GM12878 (cell line): Measurements from ENCODE around the gene CYSTM1. TPM values are rescaled to one million over a fixed set of nuclear protein-coding genes. Genes with fewer than 3 reads are reported as not detected.

Experiments used
- ATAC-seq: fragments of 200-7000 bp; cut with Tn5 transposase; 3 replicates; pipeline ENCODE4 v1.9.1; 2020; ENCODE audit warnings: mild to moderate bottlenecking, moderate library complexity
- BruUV-seq: library from RNA; stranded (reverse); fragments of 400-500 nt; replicated peaks from 2 replicates; lab custom pipeline; 2021; lab: Mats Ljungman, UMichigan
- CTCF ChIA-PET: fragments of 300-600 bp; sonication (Branson Sonifier 250); formaldehyde crosslinking; extraction: SDS; loops from one replicate; lab custom pipeline; 2021; ENCODE audit warnings: inconsistent platforms; lab: Yijun Ruan, JAX
- POLR2A ChIA-PET: fragments of 350-600 bp; formaldehyde crosslinking; extraction: SDS; loops from one replicate; lab custom pipeline; 2021; ENCODE audit warnings: inconsistent platforms; lab: Charles Lee
- RAD21 ChIA-PET: fragments of 300-600 bp; sonication (Branson Sonifier 250); formaldehyde crosslinking; loops from one replicate; lab custom pipeline; 2023; ENCODE audit warnings: antibody characterized with exemption; ENCODE audit not compliant: unreplicated experiment; lab: Charles Lee
- SMC1A ChIA-PET: fragments of 300-600 bp; sonication (Branson Sonifier 250); formaldehyde crosslinking; loops from one replicate; lab custom pipeline; 2023; ENCODE audit not compliant: unreplicated experiment, uncharacterized antibody; lab: Charles Lee
- DNase-seq: peaks from one replicate; pipeline ENCODE4 v3.0.0-alpha.2; 2011; ENCODE audit warnings: low read depth, low spot score
- FAIRE-seq: peaks from 3 replicates; lab custom pipeline; 2011; peaks lifted over from hg19 to GRCh38; lab: Jason Lieb, UNC
- H2AFZ ChIP-seq: 2 replicates; pipeline ENCODE4 v1.6.0; 2011; ENCODE audit warnings: low read depth, low read length, control low read depth; ENCODE audit not compliant: control insufficient read depth
- H3K27ac ChIP-seq: 2 replicates; pipeline ENCODE4 v1.5.1; 2011; ENCODE audit warnings: control low read depth; ENCODE audit not compliant: control insufficient read depth, insufficient read depth
- H3K27me3 ChIP-seq, 2 experiments: replicated peaks in 1 of 2; 2 replicates each; pipeline versions ENCODE4 v1.6.0 to v1.6.1; 2011; ENCODE audit warnings: low read length in 1 of 2; ENCODE audit not compliant: control insufficient read depth in 2 of 2, insufficient read depth in 2 of 2
- H3K36me3 ChIP-seq, 2 experiments: 2 replicates each; pipeline ENCODE4 v1.5.1; 2011; ENCODE audit warnings: low read length in 1 of 2; ENCODE audit not compliant: control insufficient read depth in 2 of 2, insufficient read depth in 2 of 2
- H3K4me1 ChIP-seq: 2 replicates; pipeline ENCODE4 v1.6.1; 2011; ENCODE audit warnings: mild to moderate bottlenecking, low read length, moderate library complexity, mixed read lengths; ENCODE audit not compliant: control insufficient read depth, insufficient read depth
- H3K4me2 ChIP-seq: 2 replicates; pipeline ENCODE4 v1.6.0; 2011; ENCODE audit warnings: control low read depth; ENCODE audit not compliant: control insufficient read depth, insufficient read depth
- H3K4me3 ChIP-seq: fragments of 200-600 bp; sonication (generic); 2 replicates; pipeline ENCODE4 v1.5.1; 2016
- H3K79me2 ChIP-seq: 2 replicates; pipeline ENCODE4 v1.6.0; 2011; ENCODE audit warnings: low read length; ENCODE audit not compliant: control insufficient read depth, insufficient read depth
- H3K9ac ChIP-seq: 2 replicates; pipeline ENCODE4 v1.8.0; 2011; ENCODE audit warnings: low read length, control low read depth, mixed read lengths; ENCODE audit not compliant: control insufficient read depth, insufficient read depth
- H3K9me3 ChIP-seq: replicated peaks from 3 replicates; pipeline ENCODE4 v1.5.1; 2011; ENCODE audit warnings: mild to moderate bottlenecking, low read length; ENCODE audit not compliant: control insufficient read depth, insufficient read depth
- H4K20me1 ChIP-seq: 2 replicates; pipeline ENCODE4 v1.6.0; 2011; ENCODE audit not compliant: control insufficient read depth, insufficient read depth
- ATF7 ChIP-seq: fragments of 450-650 bp; IDR thresholded peaks from 2 replicates; pipeline ENCODE4 v1.6.1; 2016; ENCODE audit warnings: low read depth, mild to moderate bottlenecking
- CEBPB ChIP-seq, 2 experiments: fragments of 150-350 bp in 1 of 2; IDR thresholded peaks; 2 replicates each; pipeline ENCODE4 v1.6.1; 2012 to 2014; ENCODE audit warnings: low read depth in 2 of 2, low read length in 2 of 2, borderline replicate concordance in 1 of 2, inconsistent platforms in 1 of 2
- FOXM1 ChIP-seq: IDR thresholded peaks from 2 replicates; pipeline ENCODE4 v1.6.1; 2012; ENCODE audit warnings: low read depth, mild to moderate bottlenecking, inconsistent platforms, low read length, moderate library complexity
- GATAD2B ChIP-seq: fragments of 450-650 bp; conservative IDR thresholded peaks from 2 replicates; pipeline ENCODE4 v1.6.1; 2017; ENCODE audit warnings: low read depth, mild to moderate bottlenecking, moderate library complexity
- KAT2A ChIP-seq: conservative IDR thresholded peaks from 2 replicates; pipeline ENCODE4 v1.6.1; 2011; ENCODE audit warnings: low read depth, low read length; ENCODE audit not compliant: control insufficient read depth
- MTA3 ChIP-seq: IDR thresholded peaks from 2 replicates; pipeline ENCODE4 v1.6.1; 2012; ENCODE audit warnings: low read length, inconsistent platforms, borderline replicate concordance
- RAD21 ChIP-seq: IDR thresholded peaks from 2 replicates; pipeline ENCODE4 v1.6.1; 2011; ENCODE audit warnings: mild to moderate bottlenecking, low read depth, low read length, moderate library complexity; ENCODE audit not compliant: insufficient read depth
- SMARCA5 ChIP-seq: fragments of 450-650 bp; IDR thresholded peaks from 2 replicates; pipeline ENCODE4 v1.6.1; 2017; ENCODE audit warnings: mild to moderate bottlenecking
- STAT3 ChIP-seq: IDR thresholded peaks from 2 replicates; pipeline ENCODE4 v1.6.1; 2011; ENCODE audit warnings: low read depth, low read length, improper control_type of control experiment
- TARDBP ChIP-seq: IDR thresholded peaks from 2 replicates; pipeline ENCODE4 v1.6.1; 2016; ENCODE audit warnings: borderline replicate concordance
- TCF7 ChIP-seq: IDR thresholded peaks from 2 replicates; pipeline ENCODE4 v1.6.1; 2014; ENCODE audit warnings: antibody characterized with exemption, borderline replicate concordance
- ZZZ3 ChIP-seq: IDR thresholded peaks from 2 replicates; pipeline ENCODE4 v1.6.1; 2011; ENCODE audit warnings: low read depth; ENCODE audit not compliant: control insufficient read depth, insufficient read length
- WGBS: methylation state at CpG from one replicate; pipeline ENCODE4 v1.1.6; 2016; ENCODE audit warnings: low lambda C conversion rate; ENCODE audit not compliant: insufficient replicate concordance, insufficient coverage; ENCODE audit errors: missing lambda C conversion rate; 5-methylcytosine and 5-hydroxymethylcytosine counted together
- in situ Hi-C: fragments of 300-500 bp; cut with MboI; formaldehyde crosslinking; loops from 9 replicates; pipeline ENCODE4 v1.14.3; 2018; ENCODE audit warnings: mixed read lengths
- intact Hi-C: fragments of 100-400 bp; cut with micrococcal nuclease; formaldehyde crosslinking; loops from one replicate; pipeline ENCODE4 v1.14.2; 2022; ENCODE audit not compliant: unreplicated experiment
- polyA plus RNA-seq, 11 experiments: library from polyadenylated mRNA; depleted of rRNA in 4 of 11; unstranded in 6 of 11; stranded (reverse) in 5 of 11; fragments of >200 nt; fragmentation: Nextera tagmentation in 4 of 11; fragmentation: Illumina TruSeq in 1 of 11; extraction: Ambion mirVana in 4 of 11; extraction: Trizol in 1 of 11; gene quantifications; 1 replicate in 1 of 11; 2 replicates in 10 of 11; pipeline versions ENCODE4 v1.2.1 to v1.2.3, GENCODE V29; 2011 to 2016; ENCODE audit warnings: inconsistent platforms in 2 of 11, missing spikeins in 2 of 11, low read depth in 1 of 11
- total RNA-seq, 4 experiments: library from RNA; depleted of rRNA in 3 of 4; stranded (reverse); fragments of >200 nt in 3 of 4; fragmentation: Illumina TruSeq in 1 of 4; extraction: Trizol in 1 of 4; gene quantifications; 2 replicates each; pipeline versions ENCODE4 v1.2.1 to v1.2.3, GENCODE V29; 2013 to 2021
- TF ChIP-seq, protein P1 (sequence below): fragments of 450-650 bp; IDR thresholded peaks from 2 replicates; pipeline ENCODE4 v1.6.1; 2018; ENCODE audit warnings: borderline replicate concordance, mild to moderate bottlenecking; ENCODE audit not compliant: partially characterized antibody
- TF ChIP-seq, protein P2 (sequence below): fragments of 150-350 bp; IDR thresholded peaks from 2 replicates; pipeline ENCODE4 v1.6.1; 2016; ENCODE audit warnings: low read depth, low read length

Gene CYSTM1
- total and polyA plus RNA-seq, 10 of the 15 experiments (the other 5 are each of a cell fraction or from before 2014, with no cell fraction given): 52.7 to 261 (median 98.7) TPM

DNA sequence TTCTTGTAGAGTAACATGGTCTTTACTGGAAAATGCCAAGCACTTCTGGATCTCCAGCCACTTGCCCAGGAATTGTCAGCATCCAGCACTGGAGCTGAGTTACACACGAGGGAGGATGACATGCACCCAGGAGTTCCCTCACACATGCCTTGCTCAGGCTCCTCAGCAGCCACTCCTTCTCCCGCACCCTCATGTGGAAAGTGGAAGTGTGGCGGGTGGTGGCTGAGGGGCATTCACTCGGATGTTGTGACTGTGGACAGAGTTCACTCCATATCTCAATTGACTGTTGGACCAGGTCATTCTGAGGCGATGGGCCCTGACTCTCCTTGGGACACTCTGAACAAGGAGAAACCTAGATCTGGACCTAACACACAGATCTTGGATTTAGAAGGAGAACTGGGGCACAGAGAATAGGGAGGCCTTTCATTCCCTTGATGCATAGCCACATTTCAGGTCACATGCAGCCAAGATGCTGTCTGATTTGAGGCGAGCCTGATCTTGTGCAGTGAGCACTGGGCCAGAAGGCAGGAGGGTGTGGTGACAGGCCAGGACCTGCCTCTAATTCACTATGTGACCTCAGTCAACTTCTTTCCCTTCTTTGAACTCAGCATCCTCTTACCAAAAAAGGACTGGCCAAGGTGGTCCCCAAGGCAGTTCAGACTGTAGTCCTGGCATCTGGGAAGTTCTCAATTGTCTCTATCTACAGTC is 62.1 kb downstream of the CYSTM1 start:
- Histone ChIP-seq H3K79me2 (no peaks in the 10 kb centered on the region), H4K20me1 (no peaks in the 10 kb centered on the region), H3K36me3 (no peaks in the 10 kb centered on the region; a peak in 1 of 4 replicates), H3K4me3 (no peak overlapping the region), H3K4me1 (no peaks in the 10 kb centered on the region), H3K4me2 (no peak overlapping the region), H3K27ac (no peak overlapping the region), H2AFZ (no peak overlapping the region), H3K27me3 (no peaks in the 10 kb centered on the region), H3K9me3 (no peaks in the 10 kb centered on the region), H3K9ac (no peak overlapping the region)
- POLR2A ChIA-PET: no interaction called here
- FAIRE-seq (no peak), DNase-seq (no peak), ATAC-seq (no peak)
- no TSS peak for BruUV-seq
- 86% methylated on average over 6 of the region's 6 CpGs for WGBS
- intact Hi-C loops (no loop called here), in situ Hi-C loops (loop anchor here (25.0 kb wide), 1 partner anchor 800 kb away; no protein-coding TSS in a partner anchor)
- CTCF ChIA-PET: interaction anchor here (0.7 to 18.8 kb wide), 9 partner anchors 10 to 126 kb away, joined by 3 to 774 read pairs (median 4); partner anchors contain the start of gene HBEGF
- SMC1A ChIA-PET: interaction anchor here (1.5 to 2.8 kb wide), 3 partner anchors 7 to 115 kb away, joined by 3 to 12 read pairs (median 6); no protein-coding TSS in a partner anchor
- TF ChIP-seq, protein P1, sequence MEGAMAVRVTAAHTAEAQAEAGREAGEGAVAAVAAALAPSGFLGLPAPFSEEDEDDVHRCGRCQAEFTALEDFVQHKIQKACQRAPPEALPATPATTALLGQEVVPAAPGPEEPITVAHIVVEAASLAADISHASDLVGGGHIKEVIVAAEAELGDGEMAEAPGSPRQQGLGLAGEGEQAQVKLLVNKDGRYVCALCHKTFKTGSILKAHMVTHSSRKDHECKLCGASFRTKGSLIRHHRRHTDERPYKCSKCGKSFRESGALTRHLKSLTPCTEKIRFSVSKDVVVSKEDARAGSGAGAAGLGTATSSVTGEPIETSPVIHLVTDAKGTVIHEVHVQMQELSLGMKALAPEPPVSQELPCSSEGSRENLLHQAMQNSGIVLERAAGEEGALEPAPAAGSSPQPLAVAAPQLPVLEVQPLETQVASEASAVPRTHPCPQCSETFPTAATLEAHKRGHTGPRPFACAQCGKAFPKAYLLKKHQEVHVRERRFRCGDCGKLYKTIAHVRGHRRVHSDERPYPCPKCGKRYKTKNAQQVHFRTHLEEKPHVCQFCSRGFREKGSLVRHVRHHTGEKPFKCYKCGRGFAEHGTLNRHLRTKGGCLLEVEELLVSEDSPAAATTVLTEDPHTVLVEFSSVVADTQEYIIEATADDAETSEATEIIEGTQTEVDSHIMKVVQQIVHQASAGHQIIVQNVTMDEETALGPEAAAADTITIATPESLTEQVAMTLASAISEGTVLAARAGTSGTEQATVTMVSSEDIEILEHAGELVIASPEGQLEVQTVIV: no peak
- no peak for TF ChIP-seq TARDBP
- TF ChIP-seq, protein P2, sequence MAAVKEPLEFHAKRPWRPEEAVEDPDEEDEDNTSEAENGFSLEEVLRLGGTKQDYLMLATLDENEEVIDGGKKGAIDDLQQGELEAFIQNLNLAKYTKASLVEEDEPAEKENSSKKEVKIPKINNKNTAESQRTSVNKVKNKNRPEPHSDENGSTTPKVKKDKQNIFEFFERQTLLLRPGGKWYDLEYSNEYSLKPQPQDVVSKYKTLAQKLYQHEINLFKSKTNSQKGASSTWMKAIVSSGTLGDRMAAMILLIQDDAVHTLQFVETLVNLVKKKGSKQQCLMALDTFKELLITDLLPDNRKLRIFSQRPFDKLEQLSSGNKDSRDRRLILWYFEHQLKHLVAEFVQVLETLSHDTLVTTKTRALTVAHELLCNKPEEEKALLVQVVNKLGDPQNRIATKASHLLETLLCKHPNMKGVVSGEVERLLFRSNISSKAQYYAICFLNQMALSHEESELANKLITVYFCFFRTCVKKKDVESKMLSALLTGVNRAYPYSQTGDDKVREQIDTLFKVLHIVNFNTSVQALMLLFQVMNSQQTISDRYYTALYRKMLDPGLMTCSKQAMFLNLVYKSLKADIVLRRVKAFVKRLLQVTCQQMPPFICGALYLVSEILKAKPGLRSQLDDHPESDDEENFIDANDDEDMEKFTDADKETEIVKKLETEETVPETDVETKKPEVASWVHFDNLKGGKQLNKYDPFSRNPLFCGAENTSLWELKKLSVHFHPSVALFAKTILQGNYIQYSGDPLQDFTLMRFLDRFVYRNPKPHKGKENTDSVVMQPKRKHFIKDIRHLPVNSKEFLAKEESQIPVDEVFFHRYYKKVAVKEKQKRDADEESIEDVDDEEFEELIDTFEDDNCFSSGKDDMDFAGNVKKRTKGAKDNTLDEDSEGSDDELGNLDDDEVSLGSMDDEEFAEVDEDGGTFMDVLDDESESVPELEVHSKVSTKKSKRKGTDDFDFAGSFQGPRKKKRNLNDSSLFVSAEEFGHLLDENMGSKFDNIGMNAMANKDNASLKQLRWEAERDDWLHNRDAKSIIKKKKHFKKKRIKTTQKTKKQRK: no peak
- TF ChIP-seq FOXM1: no peak
- TF ChIP-seq ZZZ3: no peak
- TF ChIP-seq STAT3: no peak
- no peak for TF ChIP-seq MTA3
- TF ChIP-seq GATAD2B: no peak
- TF ChIP-seq ATF7: no peak
- TF ChIP-seq SMARCA5: no peak
- no peak for TF ChIP-seq KAT2A
- no peak for TF ChIP-seq RAD21
- TF ChIP-seq CEBPB (IDR thresholded peaks at IDR 0.05; ENCODE audit: borderline replicate concordance in 1 of 2, low read depth in 2 of 2, low read length in 2 of 2): no peak
- TF ChIP-seq TCF7: no peak
- RAD21 ChIA-PET: interaction anchor here (0.8 kb wide), 1 partner anchor 7 kb away, joined by 4 read pairs; no protein-coding TSS in a partner anchor
